ENCODE measurements around the gene FNDC3B. TPM values are rescaled to one million over a fixed set of nuclear protein-coding genes. Genes with fewer than 3 reads are reported as not detected.

Gene FNDC3B
- total RNA-seq, 1 experiment from 2014 or later, result 173 TPM

GRCh38 chr3:172249039-172249438, 209.7 kb downstream of the FNDC3B start:
- intact Hi-C loops (cut with micrococcal nuclease; ENCODE audit: unreplicated experiment) (no loop called here), in situ Hi-C loops (cut with HindIII; ENCODE audit: low pct_unique_long_range_greater_than_20kb, low sequenced_read_pairs) (no loop called here)
- ChIA-PET CTCF (no interaction called here), POLR2A (no interaction called here)
- no peak overlapping the region for H3K27ac ChIP-seq (ENCODE audit: low read length)
- BruUV-seq (replicated peaks), result no TSS peak
- no peaks in the 10 kb centered on the region for H3K27me3 ChIP-seq (ENCODE audit: control insufficient read depth, insufficient read depth, low read length)
- DNase-seq (ENCODE audit: low read depth, low spot score) (no peak), ATAC-seq (no peak)
- no peak overlapping the region for H3K4me3 ChIP-seq (ENCODE audit: low read depth in 2 of 2, low read length in 2 of 2)
- no peak for TF ChIP-seq POLR2AphosphoS5 (IDR thresholded peaks at IDR 0.05; ENCODE audit: low read depth, low read length)
- H3K4me1 ChIP-seq (ENCODE audit: control insufficient read depth, insufficient read depth, low read length), result no peaks in the 10 kb centered on the region; the same call in 1 of the 2 replicates
- H3K36me3 ChIP-seq (ENCODE audit: control insufficient read depth, insufficient read depth, low read length), result peaks cover 27% of the 10 kb centered on the region
- H3K9me3 ChIP-seq (ENCODE audit: control insufficient read depth, insufficient read depth, low read depth, low read length), result no peaks in the 10 kb centered on the region

- Histone ChIP-seq H3K9me3 (ENCODE audit: control insufficient read depth, insufficient read depth, low read depth, low read length) (no peaks in the 10 kb centered on the region), H3K27ac (ENCODE audit: low read length) (no peak overlapping the region), H3K27me3 (ENCODE audit: control insufficient read depth, insufficient read depth, low read length) (no peaks in the 10 kb centered on the region), H3K36me3 (ENCODE audit: control insufficient read depth, insufficient read depth, low read length) (peaks cover 27% of the 10 kb centered on the region), H3K4me3 (ENCODE audit: low read depth in 2 of 2, low read length in 2 of 2) (no peak overlapping the region), H3K4me1 (ENCODE audit: control insufficient read depth, insufficient read depth, low read length) (no peaks in the 10 kb centered on the region)
- ChIA-PET POLR2A (no interaction called here), CTCF (no interaction called here)
- no peak for DNase-seq (ENCODE audit: low read depth, low spot score)
- in situ Hi-C loops (cut with HindIII; ENCODE audit: low pct_unique_long_range_greater_than_20kb, low sequenced_read_pairs) (no loop called here), intact Hi-C loops (cut with micrococcal nuclease; ENCODE audit: unreplicated experiment) (no loop called here)
- no TSS peak for BruUV-seq (replicated peaks)
- TF ChIP-seq POLR2AphosphoS5 (IDR thresholded peaks at IDR 0.05; ENCODE audit: low read depth, low read length) (no peak), SIN3A (IDR thresholded peaks at IDR 0.05; ENCODE audit: borderline replicate concordance, insufficient read depth, low read depth, low read length) (no peak), TCF7L2 (IDR thresholded peaks at IDR 0.05; ENCODE audit: low read depth, low read length) (no peak)
- TF ChIP-seq, protein P1, sequence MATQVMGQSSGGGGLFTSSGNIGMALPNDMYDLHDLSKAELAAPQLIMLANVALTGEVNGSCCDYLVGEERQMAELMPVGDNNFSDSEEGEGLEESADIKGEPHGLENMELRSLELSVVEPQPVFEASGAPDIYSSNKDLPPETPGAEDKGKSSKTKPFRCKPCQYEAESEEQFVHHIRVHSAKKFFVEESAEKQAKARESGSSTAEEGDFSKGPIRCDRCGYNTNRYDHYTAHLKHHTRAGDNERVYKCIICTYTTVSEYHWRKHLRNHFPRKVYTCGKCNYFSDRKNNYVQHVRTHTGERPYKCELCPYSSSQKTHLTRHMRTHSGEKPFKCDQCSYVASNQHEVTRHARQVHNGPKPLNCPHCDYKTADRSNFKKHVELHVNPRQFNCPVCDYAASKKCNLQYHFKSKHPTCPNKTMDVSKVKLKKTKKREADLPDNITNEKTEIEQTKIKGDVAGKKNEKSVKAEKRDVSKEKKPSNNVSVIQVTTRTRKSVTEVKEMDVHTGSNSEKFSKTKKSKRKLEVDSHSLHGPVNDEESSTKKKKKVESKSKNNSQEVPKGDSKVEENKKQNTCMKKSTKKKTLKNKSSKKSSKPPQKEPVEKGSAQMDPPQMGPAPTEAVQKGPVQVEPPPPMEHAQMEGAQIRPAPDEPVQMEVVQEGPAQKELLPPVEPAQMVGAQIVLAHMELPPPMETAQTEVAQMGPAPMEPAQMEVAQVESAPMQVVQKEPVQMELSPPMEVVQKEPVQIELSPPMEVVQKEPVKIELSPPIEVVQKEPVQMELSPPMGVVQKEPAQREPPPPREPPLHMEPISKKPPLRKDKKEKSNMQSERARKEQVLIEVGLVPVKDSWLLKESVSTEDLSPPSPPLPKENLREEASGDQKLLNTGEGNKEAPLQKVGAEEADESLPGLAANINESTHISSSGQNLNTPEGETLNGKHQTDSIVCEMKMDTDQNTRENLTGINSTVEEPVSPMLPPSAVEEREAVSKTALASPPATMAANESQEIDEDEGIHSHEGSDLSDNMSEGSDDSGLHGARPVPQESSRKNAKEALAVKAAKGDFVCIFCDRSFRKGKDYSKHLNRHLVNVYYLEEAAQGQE (IDR thresholded peaks at IDR 0.05; ENCODE audit: insufficient read depth in 1 of 2, low read depth in 2 of 2, low read length in 1 of 2), result no peak
- TF ChIP-seq, protein P2, sequence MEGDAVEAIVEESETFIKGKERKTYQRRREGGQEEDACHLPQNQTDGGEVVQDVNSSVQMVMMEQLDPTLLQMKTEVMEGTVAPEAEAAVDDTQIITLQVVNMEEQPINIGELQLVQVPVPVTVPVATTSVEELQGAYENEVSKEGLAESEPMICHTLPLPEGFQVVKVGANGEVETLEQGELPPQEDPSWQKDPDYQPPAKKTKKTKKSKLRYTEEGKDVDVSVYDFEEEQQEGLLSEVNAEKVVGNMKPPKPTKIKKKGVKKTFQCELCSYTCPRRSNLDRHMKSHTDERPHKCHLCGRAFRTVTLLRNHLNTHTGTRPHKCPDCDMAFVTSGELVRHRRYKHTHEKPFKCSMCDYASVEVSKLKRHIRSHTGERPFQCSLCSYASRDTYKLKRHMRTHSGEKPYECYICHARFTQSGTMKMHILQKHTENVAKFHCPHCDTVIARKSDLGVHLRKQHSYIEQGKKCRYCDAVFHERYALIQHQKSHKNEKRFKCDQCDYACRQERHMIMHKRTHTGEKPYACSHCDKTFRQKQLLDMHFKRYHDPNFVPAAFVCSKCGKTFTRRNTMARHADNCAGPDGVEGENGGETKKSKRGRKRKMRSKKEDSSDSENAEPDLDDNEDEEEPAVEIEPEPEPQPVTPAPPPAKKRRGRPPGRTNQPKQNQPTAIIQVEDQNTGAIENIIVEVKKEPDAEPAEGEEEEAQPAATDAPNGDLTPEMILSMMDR (IDR thresholded peaks at IDR 0.05), result no peak
- ATAC-seq, result no peak
Observed at GRCh38 chr3:172251211-172251610, 211.8 kb downstream of the FNDC3B start.

DNA sequence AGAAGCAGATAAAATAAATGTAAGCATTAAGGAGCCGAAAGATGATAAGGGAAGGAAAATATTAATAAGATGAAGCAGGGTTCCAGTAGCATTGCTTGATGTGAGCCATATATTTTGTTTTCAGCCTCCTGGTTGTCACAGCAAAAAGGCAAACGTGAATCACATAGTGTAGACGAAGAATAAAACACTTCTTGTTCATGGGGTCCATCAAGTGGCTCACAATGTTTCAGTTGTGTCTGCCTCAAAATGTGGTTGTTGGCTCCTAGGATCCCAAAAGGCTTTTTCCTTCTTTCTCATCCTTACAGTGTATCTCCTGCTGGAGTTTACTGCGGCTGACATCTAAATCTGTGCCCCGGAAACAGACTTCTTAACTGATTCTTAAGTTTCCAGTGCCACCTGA, 213.8 kb downstream of the FNDC3B start:
- H3K4me1 ChIP-seq (ENCODE audit: control insufficient read depth, insufficient read depth, low read length), result no peaks in the 10 kb centered on the region
- H3K27ac ChIP-seq (ENCODE audit: low read length), result no peak overlapping the region
- H3K36me3 ChIP-seq (ENCODE audit: control insufficient read depth, insufficient read depth, low read length), result peaks cover 21% of the 10 kb centered on the region
- no peak for TF ChIP-seq POLR2AphosphoS5 (IDR thresholded peaks at IDR 0.05; ENCODE audit: low read depth, low read length)
- TF ChIP-seq, protein P2 (IDR thresholded peaks at IDR 0.05), result no peak
- TF ChIP-seq, protein P1 (IDR thresholded peaks at IDR 0.05; ENCODE audit: insufficient read depth in 1 of 2, low read depth in 2 of 2, low read length in 1 of 2), result no peak
- no peak for TF ChIP-seq TCF7L2 (IDR thresholded peaks at IDR 0.05; ENCODE audit: low read depth, low read length)
- no peak for TF ChIP-seq SIN3A (IDR thresholded peaks at IDR 0.05; ENCODE audit: borderline replicate concordance, insufficient read depth, low read depth, low read length)
- H3K27me3 ChIP-seq (ENCODE audit: control insufficient read depth, insufficient read depth, low read length), result no peaks in the 10 kb centered on the region
- intact Hi-C loops (cut with micrococcal nuclease; ENCODE audit: unreplicated experiment), result no loop called here
- ATAC-seq (no peak), DNase-seq (ENCODE audit: low read depth, low spot score) (no peak)
- in situ Hi-C loops (cut with HindIII; ENCODE audit: low pct_unique_long_range_greater_than_20kb, low sequenced_read_pairs), result no loop called here
- CTCF ChIA-PET, result no interaction called here
- H3K4me3 ChIP-seq (ENCODE audit: low read depth in 2 of 2, low read length in 2 of 2), result no peak overlapping the region
- POLR2A ChIA-PET, result no interaction called here
- BruUV-seq (replicated peaks), result no TSS peak
- no peaks in the 10 kb centered on the region for H3K9me3 ChIP-seq (ENCODE audit: control insufficient read depth, insufficient read depth, low read depth, low read length)
